IMR-90 (cell line): Measurements from ENCODE around the gene RPS3.

Source experiments
- BHLHE40 ChIP-seq: fragments of 150-350 bp; IDR thresholded peaks from 2 replicates; pipeline ENCODE4 v1.6.1; 2016; ENCODE audit warnings: mild to moderate bottlenecking, low read depth, low read length
- CEBPB ChIP-seq: IDR thresholded peaks from 2 replicates; pipeline ENCODE4 v1.6.1; 2012; ENCODE audit warnings: low read depth, low read length, improper control_type of control experiment
- CHD1 ChIP-seq: IDR thresholded peaks from 2 replicates; pipeline ENCODE4 v1.6.1; 2012; ENCODE audit warnings: low read depth, low read length, improper control_type of control experiment
- CTCF ChIP-seq: conservative IDR thresholded peaks from 2 replicates; pipeline ENCODE4 v1.5.1; 2012; ENCODE audit warnings: mild to moderate bottlenecking, low read depth, low read length, improper control_type of control experiment
- ELK1 ChIP-seq: fragments of 150-350 bp; IDR thresholded peaks from 2 replicates; pipeline ENCODE4 v1.6.1; 2016; ENCODE audit warnings: low read depth, mild to moderate bottlenecking, low read length, moderate library complexity, borderline replicate concordance
- MXI1 ChIP-seq: IDR thresholded peaks from 2 replicates; pipeline ENCODE4 v1.6.1; 2012; ENCODE audit warnings: low read depth, mild to moderate bottlenecking, low read length, moderate library complexity, borderline replicate concordance
- POLR2A ChIP-seq: IDR thresholded peaks from 2 replicates; pipeline ENCODE4 v1.6.1; 2012; ENCODE audit warnings: mild to moderate bottlenecking, low read depth, low read length
- RAD21 ChIP-seq: IDR thresholded peaks from 2 replicates; pipeline ENCODE4 v1.6.1; 2012; ENCODE audit warnings: low read length, improper control_type of control experiment
- RCOR1 ChIP-seq: IDR thresholded peaks from 2 replicates; pipeline ENCODE4 v1.6.1; 2012; ENCODE audit warnings: mild to moderate bottlenecking, low read length, improper control_type of control experiment; ENCODE audit not compliant: insufficient replicate concordance
- SMC3 ChIP-seq: fragments of 150-350 bp; IDR thresholded peaks from 2 replicates; pipeline ENCODE4 v1.6.1; 2016; ENCODE audit warnings: low read depth, mild to moderate bottlenecking, antibody characterized with exemption, low read length, moderate library complexity
- TF ChIP-seq, protein P1 (sequence below): fragments of 150-350 bp; IDR thresholded peaks from 2 replicates; pipeline ENCODE4 v1.6.1; 2017; ENCODE audit warnings: mild to moderate bottlenecking, antibody characterized with exemption, low read length, low read depth

- TF ChIP-seq CTCF (no peak), POLR2A (no peak), RCOR1 (no peak), BHLHE40 (no peak), SMC3 (no peak), RAD21 (no peak), ELK1 (no peak), CHD1 (no peak), CEBPB (no peak), MXI1 (no peak)
- TF ChIP-seq, protein P1, sequence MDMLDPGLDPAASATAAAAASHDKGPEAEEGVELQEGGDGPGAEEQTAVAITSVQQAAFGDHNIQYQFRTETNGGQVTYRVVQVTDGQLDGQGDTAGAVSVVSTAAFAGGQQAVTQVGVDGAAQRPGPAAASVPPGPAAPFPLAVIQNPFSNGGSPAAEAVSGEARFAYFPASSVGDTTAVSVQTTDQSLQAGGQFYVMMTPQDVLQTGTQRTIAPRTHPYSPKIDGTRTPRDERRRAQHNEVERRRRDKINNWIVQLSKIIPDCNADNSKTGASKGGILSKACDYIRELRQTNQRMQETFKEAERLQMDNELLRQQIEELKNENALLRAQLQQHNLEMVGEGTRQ = no peak
Observed at GRCh38 chr11:75439495-75440120, 40.3 kb downstream of the RPS3 start.
